SK-N-SH treated with all-trans-retinoic acid at 6 μM for 48 hours (cell line): ENCODE results near the gene PADI3.

Experiments used
- ATAC-seq: fragments of 200-7000 bp; cut with Tn5 transposase; 3 replicates; pipeline ENCODE4 v1.9.1; 2020; ENCODE audit warnings: mild to moderate bottlenecking, moderate library complexity
- ARNTL ChIP-seq: fragments of 450-650 bp; formaldehyde crosslinking; IDR thresholded peaks from 2 replicates; pipeline ENCODE4 v1.5.0; 2020; ENCODE audit warnings: low read depth, mild to moderate bottlenecking, moderate library complexity, borderline replicate concordance
- BACH2 ChIP-seq: fragments of 250-450 bp; sonication (Bioruptor Pico); IDR thresholded peaks from 2 replicates; pipeline ENCODE4 v1.9.0; 2021; ENCODE audit warnings: mild to moderate bottlenecking, borderline replicate concordance
- CSDC2 ChIP-seq: fragments of 250-450 bp; sonication (Bioruptor Pico); IDR thresholded peaks from 2 replicates; pipeline ENCODE4 v1.5.0; 2020; ENCODE audit warnings: mild to moderate bottlenecking, moderate library complexity
- ESRRG ChIP-seq: fragments of 250-450 bp; sonication (Bioruptor Pico); IDR thresholded peaks from 2 replicates; pipeline ENCODE4 v1.6.1; 2021; ENCODE audit warnings: mild to moderate bottlenecking
- GLIS3 ChIP-seq: fragments of 250-450 bp; sonication (Bioruptor Pico); IDR thresholded peaks from 2 replicates; pipeline ENCODE4 v1.5.0; 2020; ENCODE audit warnings: mild to moderate bottlenecking, moderate library complexity
- ISL1 ChIP-seq: fragments of 250-450 bp; sonication (Bioruptor Pico); IDR thresholded peaks from 2 replicates; pipeline ENCODE4 v2.1.2; 2022; ENCODE audit warnings: mild to moderate bottlenecking, moderate library complexity
- OSR1 ChIP-seq: fragments of 250-450 bp; sonication (Bioruptor Pico); IDR thresholded peaks from 2 replicates; pipeline ENCODE4 v1.8.0; 2022; ENCODE audit warnings: moderate library complexity, mild to moderate bottlenecking, inconsistent platforms
- POU6F1 ChIP-seq: fragments of 250-450 bp; sonication (Bioruptor Pico); IDR thresholded peaks from 2 replicates; pipeline ENCODE4 v1.8.0; 2021; ENCODE audit warnings: low read depth, mild to moderate bottlenecking, moderate library complexity, borderline replicate concordance
- PPARA ChIP-seq: fragments of 250-450 bp; sonication (Bioruptor Pico); IDR thresholded peaks from 2 replicates; pipeline ENCODE4 v1.5.0; 2020; ENCODE audit warnings: mild to moderate bottlenecking, borderline replicate concordance
- RARB ChIP-seq: fragments of 250-450 bp; sonication (Bioruptor Pico); IDR thresholded peaks from 2 replicates; pipeline ENCODE4 v1.8.0; 2021; ENCODE audit warnings: mild to moderate bottlenecking, moderate library complexity
- SNAI2 ChIP-seq: fragments of 250-450 bp; sonication (Bioruptor Pico); IDR thresholded peaks from 2 replicates; pipeline ENCODE4 v1.5.0; 2020; ENCODE audit warnings: mild to moderate bottlenecking, moderate library complexity
- TCF4 ChIP-seq: fragments of 250-450 bp; sonication (Bioruptor Pico); IDR thresholded peaks from 2 replicates; pipeline ENCODE4 v1.8.0; 2021; ENCODE audit warnings: mild to moderate bottlenecking, moderate library complexity, borderline replicate concordance
- TOX ChIP-seq: fragments of 250-450 bp; sonication (Bioruptor Pico); IDR thresholded peaks from 2 replicates; pipeline ENCODE4 v1.8.0; 2021; ENCODE audit warnings: mild to moderate bottlenecking, moderate library complexity, borderline replicate concordance
- ZC3H10 ChIP-seq: fragments of 250-450 bp; sonication (Bioruptor Pico); IDR thresholded peaks from 2 replicates; pipeline ENCODE4 v1.5.1; 2021; ENCODE audit warnings: mild to moderate bottlenecking, moderate library complexity
- ZFP3 ChIP-seq: fragments of 250-450 bp; sonication (Bioruptor Pico); IDR thresholded peaks from 2 replicates; pipeline ENCODE4 v1.5.0; 2020; ENCODE audit warnings: mild to moderate bottlenecking, moderate library complexity
- ZNF565 ChIP-seq: fragments of 450-650 bp; formaldehyde crosslinking; conservative IDR thresholded peaks from 2 replicates; pipeline ENCODE4 v1.5.0; 2020; ENCODE audit warnings: low read depth, mild to moderate bottlenecking, moderate library complexity
- ZNF70 ChIP-seq: fragments of 450-650 bp; formaldehyde crosslinking; IDR thresholded peaks from 2 replicates; pipeline ENCODE4 v1.5.0; 2020; ENCODE audit warnings: mild to moderate bottlenecking, moderate library complexity
- ZNF8 ChIP-seq: fragments of 450-650 bp; formaldehyde crosslinking; IDR thresholded peaks from 2 replicates; pipeline ENCODE4 v1.5.0; 2020; ENCODE audit warnings: mild to moderate bottlenecking, moderate library complexity
- TF ChIP-seq, protein P1 (sequence below): fragments of 250-450 bp; sonication (Bioruptor Pico); IDR thresholded peaks from 2 replicates; pipeline ENCODE4 v1.5.0; 2020; ENCODE audit warnings: mild to moderate bottlenecking, moderate library complexity
- TF ChIP-seq, protein P2 (sequence below): fragments of 250-450 bp; sonication (Bioruptor Pico); IDR thresholded peaks from 2 replicates; pipeline ENCODE4 v1.5.1; 2020; ENCODE audit warnings: low read depth, mild to moderate bottlenecking, moderate library complexity
- TF ChIP-seq, protein P3 (sequence below): fragments of 250-450 bp; sonication (Bioruptor Pico); IDR thresholded peaks from 2 replicates; pipeline ENCODE4 v1.5.1; 2021; ENCODE audit warnings: mild to moderate bottlenecking, moderate library complexity

The PADI3 gene

GRCh38 chr1:17227358-17227915 is 21.5 kb upstream of the PADI3 start:
- TF ChIP-seq RARB (no peak), BACH2 (CRISPR knock-in tag) (no peak), ZNF70 (no peak), ZFP3 (CRISPR knock-in tag) (no peak), SNAI2 (CRISPR knock-in tag) (no peak)
- no peak for ATAC-seq

DNA sequence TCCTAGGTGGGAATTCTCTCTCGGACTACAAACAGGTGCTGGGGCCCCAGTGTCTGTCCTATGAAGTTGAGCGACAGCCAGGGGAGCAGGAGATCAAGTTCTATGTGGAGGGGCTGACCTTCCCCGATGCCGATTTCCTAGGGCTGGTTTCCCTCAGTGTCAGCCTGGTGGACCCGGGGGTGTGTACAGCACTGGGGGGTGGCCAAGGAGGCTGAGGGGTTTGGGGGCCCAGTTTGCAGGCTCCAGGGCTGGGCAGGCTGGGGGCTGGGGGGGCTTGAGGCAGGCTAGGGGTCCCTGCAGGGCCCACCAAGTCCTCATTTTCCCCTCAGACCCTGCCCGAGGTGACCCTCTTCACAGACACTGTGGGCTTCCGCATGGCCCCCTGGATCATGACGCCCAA is 20.3 kb upstream of the PADI3 start:
- no peak for ATAC-seq
- TF ChIP-seq SNAI2 (CRISPR knock-in tag) (no peak), ZC3H10 (CRISPR knock-in tag) (no peak), BACH2 (CRISPR knock-in tag) (no peak), TCF4 (CRISPR knock-in tag) (no peak), ISL1 (CRISPR knock-in tag) (no peak), ZNF70 (no peak), POU6F1 (CRISPR knock-in tag) (no peak), ARNTL (CRISPR knock-in tag) (no peak), CSDC2 (no peak), PPARA (CRISPR knock-in tag) (no peak), RARB (no peak), ESRRG (CRISPR knock-in tag) (no peak), TOX (CRISPR knock-in tag) (no peak), GLIS3 (CRISPR knock-in tag) (no peak)
- TF ChIP-seq, protein P1, sequence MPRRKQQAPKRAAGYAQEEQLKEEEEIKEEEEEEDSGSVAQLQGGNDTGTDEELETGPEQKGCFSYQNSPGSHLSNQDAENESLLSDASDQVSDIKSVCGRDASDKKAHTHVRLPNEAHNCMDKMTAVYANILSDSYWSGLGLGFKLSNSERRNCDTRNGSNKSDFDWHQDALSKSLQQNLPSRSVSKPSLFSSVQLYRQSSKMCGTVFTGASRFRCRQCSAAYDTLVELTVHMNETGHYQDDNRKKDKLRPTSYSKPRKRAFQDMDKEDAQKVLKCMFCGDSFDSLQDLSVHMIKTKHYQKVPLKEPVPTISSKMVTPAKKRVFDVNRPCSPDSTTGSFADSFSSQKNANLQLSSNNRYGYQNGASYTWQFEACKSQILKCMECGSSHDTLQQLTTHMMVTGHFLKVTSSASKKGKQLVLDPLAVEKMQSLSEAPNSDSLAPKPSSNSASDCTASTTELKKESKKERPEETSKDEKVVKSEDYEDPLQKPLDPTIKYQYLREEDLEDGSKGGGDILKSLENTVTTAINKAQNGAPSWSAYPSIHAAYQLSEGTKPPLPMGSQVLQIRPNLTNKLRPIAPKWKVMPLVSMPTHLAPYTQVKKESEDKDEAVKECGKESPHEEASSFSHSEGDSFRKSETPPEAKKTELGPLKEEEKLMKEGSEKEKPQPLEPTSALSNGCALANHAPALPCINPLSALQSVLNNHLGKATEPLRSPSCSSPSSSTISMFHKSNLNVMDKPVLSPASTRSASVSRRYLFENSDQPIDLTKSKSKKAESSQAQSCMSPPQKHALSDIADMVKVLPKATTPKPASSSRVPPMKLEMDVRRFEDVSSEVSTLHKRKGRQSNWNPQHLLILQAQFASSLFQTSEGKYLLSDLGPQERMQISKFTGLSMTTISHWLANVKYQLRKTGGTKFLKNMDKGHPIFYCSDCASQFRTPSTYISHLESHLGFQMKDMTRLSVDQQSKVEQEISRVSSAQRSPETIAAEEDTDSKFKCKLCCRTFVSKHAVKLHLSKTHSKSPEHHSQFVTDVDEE (CRISPR knock-in tag): no peak
- TF ChIP-seq, protein P2, sequence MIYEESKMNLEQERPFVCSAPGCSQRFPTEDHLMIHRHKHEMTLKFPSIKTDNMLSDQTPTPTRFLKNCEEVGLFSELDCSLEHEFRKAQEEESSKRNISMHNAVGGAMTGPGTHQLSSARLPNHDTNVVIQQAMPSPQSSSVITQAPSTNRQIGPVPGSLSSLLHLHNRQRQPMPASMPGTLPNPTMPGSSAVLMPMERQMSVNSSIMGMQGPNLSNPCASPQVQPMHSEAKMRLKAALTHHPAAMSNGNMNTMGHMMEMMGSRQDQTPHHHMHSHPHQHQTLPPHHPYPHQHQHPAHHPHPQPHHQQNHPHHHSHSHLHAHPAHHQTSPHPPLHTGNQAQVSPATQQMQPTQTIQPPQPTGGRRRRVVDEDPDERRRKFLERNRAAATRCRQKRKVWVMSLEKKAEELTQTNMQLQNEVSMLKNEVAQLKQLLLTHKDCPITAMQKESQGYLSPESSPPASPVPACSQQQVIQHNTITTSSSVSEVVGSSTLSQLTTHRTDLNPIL (CRISPR knock-in tag): no peak
- TF ChIP-seq, protein P3, sequence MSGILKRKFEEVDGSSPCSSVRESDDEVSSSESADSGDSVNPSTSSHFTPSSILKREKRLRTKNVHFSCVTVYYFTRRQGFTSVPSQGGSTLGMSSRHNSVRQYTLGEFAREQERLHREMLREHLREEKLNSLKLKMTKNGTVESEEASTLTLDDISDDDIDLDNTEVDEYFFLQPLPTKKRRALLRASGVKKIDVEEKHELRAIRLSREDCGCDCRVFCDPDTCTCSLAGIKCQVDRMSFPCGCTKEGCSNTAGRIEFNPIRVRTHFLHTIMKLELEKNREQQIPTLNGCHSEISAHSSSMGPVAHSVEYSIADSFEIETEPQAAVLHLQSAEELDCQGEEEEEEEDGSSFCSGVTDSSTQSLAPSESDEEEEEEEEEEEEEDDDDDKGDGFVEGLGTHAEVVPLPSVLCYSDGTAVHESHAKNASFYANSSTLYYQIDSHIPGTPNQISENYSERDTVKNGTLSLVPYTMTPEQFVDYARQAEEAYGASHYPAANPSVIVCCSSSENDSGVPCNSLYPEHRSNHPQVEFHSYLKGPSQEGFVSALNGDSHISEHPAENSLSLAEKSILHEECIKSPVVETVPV (CRISPR knock-in tag): no peak

DNA sequence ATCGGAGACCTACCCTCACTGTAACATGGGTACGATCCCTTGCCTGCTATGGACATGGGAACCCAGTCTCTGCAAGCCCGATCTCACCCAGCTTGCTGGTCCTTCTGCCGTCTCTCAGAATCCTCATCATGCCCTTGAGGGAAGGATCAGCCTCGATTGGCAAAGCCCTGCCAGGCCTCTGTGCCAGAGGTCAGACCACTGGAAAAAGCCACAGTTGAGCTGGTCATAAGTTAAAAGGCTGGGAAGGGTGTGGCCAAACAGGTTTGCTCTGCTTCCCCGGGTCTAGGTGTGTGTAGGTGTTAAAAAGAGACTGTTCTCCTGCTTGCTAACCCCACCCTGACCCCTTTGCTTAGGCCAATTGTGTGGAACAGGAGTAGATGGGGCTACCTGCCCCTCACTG is 19.5 kb upstream of the PADI3 start:
- TF ChIP-seq ZNF565 (no peak), OSR1 (CRISPR knock-in tag) (no peak), TCF4 (CRISPR knock-in tag) (no peak), ESRRG (CRISPR knock-in tag) (no peak), ZNF70 (no peak), BACH2 (CRISPR knock-in tag) (no peak), ZNF8 (CRISPR knock-in tag) (no peak), CSDC2 (no peak), ZC3H10 (CRISPR knock-in tag) (no peak), TOX (CRISPR knock-in tag) (no peak)
- TF ChIP-seq, protein P3 (CRISPR knock-in tag): no peak
- ATAC-seq: no peak
